ENCODE data around the gene ADSS1.

Gene ADSS1

GRCh38 chr14:104770851-104771272 lies 46.8 kb downstream of the ADSS1 start:
- DNase-seq, result no peak

GRCh38 chr14:104771374-104771773 lies 47.3 kb downstream of the ADSS1 start:
- DNase-seq, result no peak

- DNase-seq, result no peak
Observed at GRCh38 chr14:104771918-104772706, 48.1 kb downstream of the ADSS1 start.

- no peak for DNase-seq
Observed at GRCh38 chr14:104772707-104773504, 48.9 kb downstream of the ADSS1 start.

- DNase-seq, result no peak
Observed at GRCh38 chr14:104773505-104774452, 49.8 kb downstream of the ADSS1 start.

GRCh38 chr14:104774453-104775072 lies 50.5 kb downstream of the ADSS1 start:
- no peak for DNase-seq

- DNase-seq, result no peak
Observed at GRCh38 chr14:104775073-104775489, 51.1 kb downstream of the ADSS1 start.

- no peak for DNase-seq
Observed at GRCh38 chr14:104776481-104776880, 52.5 kb downstream of the ADSS1 start.

- no peak for DNase-seq
Observed at GRCh38 chr14:104776961-104777807, 53.2 kb downstream of the ADSS1 start.

- no peak for DNase-seq
Observed at GRCh38 chr14:104777808-104778249, 53.8 kb downstream of the ADSS1 start.

- DNase-seq, result no peak
Observed at GRCh38 chr14:104778694-104779331, 54.8 kb downstream of the ADSS1 start.

- no peak for DNase-seq
Observed at GRCh38 chr14:104779776-104780512, 55.9 kb downstream of the ADSS1 start.

GRCh38 chr14:104780513-104781030 lies 56.5 kb downstream of the ADSS1 start:
- DNase-seq, result no peak

- no peak for DNase-seq
Observed at GRCh38 chr14:104781271-104782077, 57.4 kb downstream of the ADSS1 start.

GRCh38 chr14:104782086-104782807 lies 58.2 kb downstream of the ADSS1 start:
- no peak for DNase-seq

- no peak for DNase-seq
Observed at GRCh38 chr14:104782808-104783139, 58.7 kb downstream of the ADSS1 start.

- DNase-seq, result no peak
Observed at GRCh38 chr14:104783484-104784217, 59.6 kb downstream of the ADSS1 start.

GRCh38 chr14:104784218-104784568 lies 60.2 kb downstream of the ADSS1 start:
- no peak for DNase-seq
